GM06990 (cell line): ENCODE results near the gene SYT1.

Experiments used
- DNase-seq: peaks from one replicate; pipeline ENCODE4 v3.0.0-alpha.2; 2011; ENCODE audit not compliant: insufficient read length; ENCODE audit errors: extremely low read depth
- H3K27me3 ChIP-seq: replicated peaks from 2 replicates; pipeline ENCODE4 v1.6.0; 2011; ENCODE audit warnings: low read length; ENCODE audit not compliant: control insufficient read depth, insufficient read depth
- H3K36me3 ChIP-seq: 2 replicates; pipeline ENCODE4 v1.5.1; 2011; ENCODE audit warnings: low read length; ENCODE audit not compliant: control insufficient read depth, insufficient read depth
- H3K4me3 ChIP-seq: replicated peaks from 2 replicates; pipeline ENCODE4 v1.5.1; 2011; ENCODE audit warnings: low read depth, mild to moderate bottlenecking, control low read depth, low read length
- TF ChIP-seq, protein P1 (sequence below): IDR thresholded peaks from 2 replicates; pipeline ENCODE4 v1.5.1; 2011; ENCODE audit warnings: low read length, control low read depth, mild to moderate bottlenecking, inconsistent platforms; ENCODE audit not compliant: insufficient read depth, poor library complexity, severe bottlenecking

SYT1 gene

GRCh38 chr12:78949532-78949931 lies 85.0 kb downstream of the SYT1 start:
- Histone ChIP-seq H3K4me3 (no peak overlapping the region), H3K27me3 (no peaks in the 10 kb centered on the region), H3K36me3 (no peaks in the 10 kb centered on the region)
- no peak for DNase-seq
- TF ChIP-seq, protein P1, sequence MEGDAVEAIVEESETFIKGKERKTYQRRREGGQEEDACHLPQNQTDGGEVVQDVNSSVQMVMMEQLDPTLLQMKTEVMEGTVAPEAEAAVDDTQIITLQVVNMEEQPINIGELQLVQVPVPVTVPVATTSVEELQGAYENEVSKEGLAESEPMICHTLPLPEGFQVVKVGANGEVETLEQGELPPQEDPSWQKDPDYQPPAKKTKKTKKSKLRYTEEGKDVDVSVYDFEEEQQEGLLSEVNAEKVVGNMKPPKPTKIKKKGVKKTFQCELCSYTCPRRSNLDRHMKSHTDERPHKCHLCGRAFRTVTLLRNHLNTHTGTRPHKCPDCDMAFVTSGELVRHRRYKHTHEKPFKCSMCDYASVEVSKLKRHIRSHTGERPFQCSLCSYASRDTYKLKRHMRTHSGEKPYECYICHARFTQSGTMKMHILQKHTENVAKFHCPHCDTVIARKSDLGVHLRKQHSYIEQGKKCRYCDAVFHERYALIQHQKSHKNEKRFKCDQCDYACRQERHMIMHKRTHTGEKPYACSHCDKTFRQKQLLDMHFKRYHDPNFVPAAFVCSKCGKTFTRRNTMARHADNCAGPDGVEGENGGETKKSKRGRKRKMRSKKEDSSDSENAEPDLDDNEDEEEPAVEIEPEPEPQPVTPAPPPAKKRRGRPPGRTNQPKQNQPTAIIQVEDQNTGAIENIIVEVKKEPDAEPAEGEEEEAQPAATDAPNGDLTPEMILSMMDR: no peak

GRCh38 chr12:78951803-78952551 lies 87.4 kb downstream of the SYT1 start:
- Histone ChIP-seq H3K36me3 (no peaks in the 10 kb centered on the region), H3K27me3 (no peaks in the 10 kb centered on the region), H3K4me3 (no peak overlapping the region)
- TF ChIP-seq, protein P1: no peak
- no peak for DNase-seq

DNA sequence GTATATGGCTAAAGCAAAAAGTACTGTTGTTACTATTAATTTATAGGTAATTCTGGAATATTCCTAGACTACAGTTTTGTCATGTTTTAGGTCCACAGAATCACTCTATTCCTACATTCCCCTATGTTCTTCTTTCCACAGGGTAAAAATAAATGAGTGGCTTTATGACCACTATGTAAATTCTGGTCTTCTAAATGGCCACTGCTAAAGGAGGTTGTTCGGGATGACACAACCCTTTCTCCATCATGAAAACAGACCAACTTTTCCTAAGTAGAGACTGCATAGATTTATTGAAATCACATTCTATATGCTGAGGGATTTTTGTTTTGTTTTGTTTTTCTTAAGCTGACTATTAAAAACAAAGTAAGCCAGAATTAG lies 88.0 kb downstream of the SYT1 start:
- no peaks in the 10 kb centered on the region for H3K27me3 ChIP-seq
- H3K4me3 ChIP-seq: no peak overlapping the region
- no peak for DNase-seq
- TF ChIP-seq, protein P1: no peak
- H3K36me3 ChIP-seq: no peaks in the 10 kb centered on the region

DNA sequence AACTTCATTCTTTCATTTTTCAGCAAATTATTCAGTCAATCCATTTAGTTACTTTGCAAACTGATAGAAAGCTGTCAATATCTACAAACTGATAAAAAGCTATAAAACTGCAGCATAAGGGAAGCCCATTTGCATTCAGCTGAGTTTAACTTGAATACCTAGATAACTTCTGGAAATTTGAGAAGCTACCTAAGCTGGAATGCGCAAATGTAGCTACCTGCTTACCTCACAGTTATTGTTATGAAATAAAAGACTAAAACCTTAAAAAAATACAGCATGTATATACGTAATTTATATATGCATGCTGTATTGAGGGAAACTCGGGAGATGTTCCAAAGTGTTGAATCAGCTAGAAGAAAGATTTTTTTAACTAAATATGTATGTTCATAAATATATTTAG lies 94.4 kb downstream of the SYT1 start:
- Histone ChIP-seq H3K36me3 (no peaks in the 10 kb centered on the region), H3K4me3 (no peak overlapping the region), H3K27me3 (no peaks in the 10 kb centered on the region)
- TF ChIP-seq, protein P1: no peak
- DNase-seq: no peak

- TF ChIP-seq, protein P1: no peak
- DNase-seq: no peak
- Histone ChIP-seq H3K4me3 (no peak overlapping the region), H3K36me3 (no peaks in the 10 kb centered on the region), H3K27me3 (no peaks in the 10 kb centered on the region)
These were observed 95.0 kb downstream of the SYT1 start for GRCh38 chr12:78959556-78959955.

DNA sequence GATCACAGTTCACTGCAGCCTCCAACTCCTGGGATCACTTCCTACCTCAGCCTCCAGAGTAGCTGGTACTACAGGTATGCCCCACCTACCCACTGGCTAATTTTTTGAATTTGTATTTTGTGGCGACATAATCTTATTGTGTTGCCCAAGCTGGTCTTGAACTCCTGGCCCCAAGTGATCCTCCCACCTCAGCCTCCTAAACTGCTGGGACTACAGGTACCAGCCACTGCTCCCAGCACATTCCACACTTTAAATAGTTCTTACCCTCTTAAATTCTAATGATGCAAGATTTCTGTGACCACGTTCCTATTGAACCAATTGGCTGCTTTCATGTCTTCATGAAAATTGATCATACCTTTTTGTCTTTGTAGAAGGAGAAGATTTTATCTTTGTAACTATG lies 96.6 kb downstream of the SYT1 start:
- Histone ChIP-seq H3K4me3 (no peak overlapping the region), H3K36me3 (no peaks in the 10 kb centered on the region), H3K27me3 (no peaks in the 10 kb centered on the region)
- TF ChIP-seq, protein P1: no peak
- no peak for DNase-seq
